ENCODE data around the gene HSP90AB1.
A peak's percentile ranks its signal among the peaks of the same experiment; 100 is the strongest.

HSP90AB1 gene

GRCh38 chr6:44257025-44257752, 10.3 kb downstream of the HSP90AB1 start, which contains the start of gene SLC35B2 (continued):
- TF ChIP-seq ZNF629 (tag by site-specific recombination; IDR thresholded peaks at IDR 0.05), result peak; percentile 70

- peak overlapping the region; percentile 82 for H3K4me3 ChIP-seq (ENCODE audit: low read depth, low read length)
- ChIA-PET POLR2A (interaction anchor here (0.6 to 3.7 kb wide), 8 partner anchors 11 to 161 kb away, joined by 3 to 131 read pairs (median 4); partner anchors contain the start of genes HSP90AB1 and SLC29A1), CTCF (interaction anchor here (0.6 to 3.2 kb wide), 9 partner anchors 11 to 926 kb away, joined by 3 to 36 read pairs (median 14); partner anchors contain the start of gene HSP90AB1)
- TF ChIP-seq EGR2 (tag by site-specific recombination; IDR thresholded peaks at IDR 0.05; ENCODE audit: low read depth) (peak; percentile 71), ZNF514 (tag by site-specific recombination; IDR thresholded peaks at IDR 0.05) (no peak), ZNF777 (tag by site-specific recombination; IDR thresholded peaks at IDR 0.05; ENCODE audit: borderline replicate concordance) (0 out of 2 replicates have a peak, but pooled peaks have one; percentile 17), ZBTB7A (tag by site-specific recombination; IDR thresholded peaks at IDR 0.05; ENCODE audit: low read depth) (0 out of 2 replicates have a peak, but pooled peaks have one; percentile 36), ZNF335 (tag by site-specific recombination; conservative IDR thresholded peaks at IDR 0.05) (peak; percentile 45; the same call in 1 of the 2 replicates), PBX3 (CRISPR knock-in tag; IDR thresholded peaks at IDR 0.05) (no peak), ZFP37 (tag by site-specific recombination; IDR thresholded peaks at IDR 0.05) (no peak), ZFHX2 (tag by site-specific recombination; conservative IDR thresholded peaks at IDR 0.05) (peak; percentile 82)
- no peaks in the 10 kb centered on the region for H3K9me3 ChIP-seq (ENCODE audit: control insufficient read depth, insufficient read depth, low read depth, low read length)
- H3K36me3 ChIP-seq (ENCODE audit: control insufficient read depth in 2 of 2, insufficient read depth in 1 of 2, low read length in 2 of 2), result peaks cover 0 to 62% of the 10 kb centered on the region in 2 experiments; a peak in 2 of 3 replicates
- no peaks in the 10 kb centered on the region for H3K4me1 ChIP-seq (ENCODE audit: control insufficient read depth, insufficient read depth, low read length)
- peak overlapping the region; percentile 20; the same call in 1 of the 2 replicates for H3K27ac ChIP-seq (ENCODE audit: extremely low read depth, low read depth, low read length)
Observed at GRCh38 chr6:44257753-44258324, 10.9 kb downstream of the HSP90AB1 start.

- POLR2A ChIA-PET, result interaction anchor here (0.6 kb wide), 1 partner anchor 12 kb away, joined by 3 read pairs; the partner anchor contains the start of gene HSP90AB1
- Histone ChIP-seq H3K27ac (ENCODE audit: extremely low read depth, low read depth, low read length) (no peak overlapping the region), H3K9me3 (ENCODE audit: control insufficient read depth, insufficient read depth, low read depth, low read length) (no peaks in the 10 kb centered on the region), H3K36me3 (ENCODE audit: control insufficient read depth in 2 of 2, insufficient read depth in 1 of 2, low read length in 2 of 2) (peaks cover 0 to 56% of the 10 kb centered on the region in 2 experiments; a peak in 2 of 3 replicates), H3K4me1 (ENCODE audit: control insufficient read depth, insufficient read depth, low read length) (no peaks in the 10 kb centered on the region), H3K4me3 (ENCODE audit: low read depth, low read length) (no peak overlapping the region)
- CTCF ChIA-PET, result interaction anchor here (0.6 to 1.0 kb wide), 4 partner anchors 40 to 925 kb away, joined by 3 to 5 read pairs (median 4); no protein-coding TSS in a partner anchor
- no peak for TF ChIP-seq ZNF529 (tag by site-specific recombination; IDR thresholded peaks at IDR 0.05; ENCODE audit: insufficient replicate concordance)
- no peak for TF ChIP-seq ZNF830 (tag by site-specific recombination; IDR thresholded peaks at IDR 0.05; ENCODE audit: low read depth)
- TF ChIP-seq MZF1 (tag by site-specific recombination; IDR thresholded peaks at IDR 0.05; ENCODE audit: borderline replicate concordance), result no peak
- TF ChIP-seq EGR2 (tag by site-specific recombination; IDR thresholded peaks at IDR 0.05; ENCODE audit: low read depth), result no peak
- no peak for TF ChIP-seq ZNF2 (tag by site-specific recombination; IDR thresholded peaks at IDR 0.05)
- TF ChIP-seq ZNF785 (tag by site-specific recombination; IDR thresholded peaks at IDR 0.05), result no peak
- no peak for TF ChIP-seq ZBTB17 (tag by site-specific recombination; IDR thresholded peaks at IDR 0.05)
- TF ChIP-seq ZNF280C (tag by site-specific recombination; IDR thresholded peaks at IDR 0.05), result no peak
- TF ChIP-seq ZNF624 (tag by site-specific recombination; IDR thresholded peaks at IDR 0.05), result no peak
- no peak for TF ChIP-seq ZNF639 (tag by site-specific recombination; IDR thresholded peaks at IDR 0.05)
- no peak for TF ChIP-seq ZNF555 (tag by site-specific recombination; conservative IDR thresholded peaks at IDR 0.05)
- no peak for TF ChIP-seq ZNF501 (tag by site-specific recombination; IDR thresholded peaks at IDR 0.05)
- no peak for TF ChIP-seq HOXD13 (CRISPR knock-in tag; IDR thresholded peaks at IDR 0.05; ENCODE audit: borderline replicate concordance)
- TF ChIP-seq ZNF112 (tag by site-specific recombination; IDR thresholded peaks at IDR 0.05), result no peak
- no peak for TF ChIP-seq ZNF140 (tag by site-specific recombination; IDR thresholded peaks at IDR 0.05)
- no peak for TF ChIP-seq GLI4 (tag by site-specific recombination; IDR thresholded peaks at IDR 0.05)
- TF ChIP-seq ZNF155 (tag by site-specific recombination; IDR thresholded peaks at IDR 0.05), result no peak
- TF ChIP-seq ZNF121 (tag by site-specific recombination; IDR thresholded peaks at IDR 0.05), result no peak
Observed at GRCh38 chr6:44258325-44258863, 11.5 kb downstream of the HSP90AB1 start.
